Adrenal gland (tissue), 19 donors: ENCODE measurements around the gene ZNF367. TPM values are rescaled to one million over a fixed set of nuclear protein-coding genes. Genes with fewer than 3 reads are reported as not detected.

ENCODE experiments used
- DNase-seq, 7 donors: peaks; one replicate each; pipeline ENCODE4 v3.0.0-alpha.2; 2019 to 2020
- H3K27ac ChIP-seq, 5 donors: fragments of 200-600 bp; sonication (generic) in 4 of 5; 1 replicate in 3 of 5; 2 replicates in 2 of 5; pipeline versions ENCODE4 v1.5.1 to v1.8.0; 2016 to 2020; ENCODE audit warnings: mild to moderate bottlenecking in 1 of 5
- H3K27me3 ChIP-seq: fragments of 200-600 bp; 2 replicates; pipeline ENCODE4 v1.8.0; 2021
- H3K36me3 ChIP-seq, 2 donors: fragments of 200-600 bp; replicated peaks in 1 of 2; 1 replicate in 1 of 2; 2 replicates in 1 of 2; pipeline versions ENCODE4 v1.5.1 to v1.8.0; 2018 to 2022
- H3K4me1 ChIP-seq, 2 donors: fragments of 200-600 bp; replicated peaks in 1 of 2; 1 replicate in 1 of 2; 2 replicates in 1 of 2; pipeline versions ENCODE4 v1.5.1 to v1.8.0; 2018 to 2021
- H3K4me3 ChIP-seq, 4 donors: fragments of 200-600 bp; sonication (generic) in 3 of 4; one replicate each; pipeline ENCODE4 v1.5.1; 2016 to 2018
- H3K9me3 ChIP-seq, 3 donors: fragments of 200-600 bp; sonication (generic) in 1 of 3; replicated peaks in 1 of 3; 1 replicate in 2 of 3; 2 replicates in 1 of 3; pipeline versions ENCODE4 v1.5.1 to v1.8.0; 2016 to 2021
- POLR2A ChIP-seq, 2 donors: fragments of 450-650 bp; IDR thresholded peaks; one replicate each; pipeline ENCODE4 v1.6.1; 2017; ENCODE audit warnings: antibody characterized with exemption in 2 of 2, mild to moderate bottlenecking in 2 of 2, moderate library complexity in 1 of 2
- WGBS, 4 donors: extraction: QIAGEN DNeasy Blood & Tissue Kit in 2 of 4; methylation state at CpG; one replicate each; pipeline versions ENCODE4 v1.1.5 to v1.1.7; 2013 to 2017; 5-methylcytosine and 5-hydroxymethylcytosine counted together
- intact Hi-C, 2 donors: fragments of 100-400 bp; cut with DNase I; formaldehyde crosslinking; loops; one replicate each; pipeline versions ENCODE4 v1.14.1 to v1.15.0; 2022 to 2023
- long read RNA-seq, 10 donors: library from polyadenylated mRNA in 3 of 10; unstranded in 2 of 10; stranded (forward) in 1 of 10; transcript quantifications; one replicate each; pipeline ENCODE4 v2.0.0 and lab custom pipeline, GENCODE V29; 2021 to 2026
- polyA plus RNA-seq, 3 donors: library from polyadenylated mRNA; stranded (reverse); fragments of 200-250 nt in 2 of 3; fragments of 350-450 nt in 1 of 3; fragmentation: Illumina TruSeq in 1 of 3; extraction: RNeasy Lipid Tissue Mini Kit (QIAGEN cat#74804) in 1 of 3; gene quantifications; one replicate each; pipeline ENCODE4 v1.2.3, GENCODE V29; 2013 to 2014
- total RNA-seq, 9 donors: library from RNA; depleted of rRNA in 4 of 9; stranded (reverse); fragments of >200 nt in 4 of 9; fragments of 120-200 nt in 1 of 9; fragmentation: NEBNext Ultra II Directional in 1 of 9; extraction: Animal tissue kit (Norgen Biotek cat#: 25700) in 1 of 9; gene quantifications; one replicate each; pipeline versions ENCODE4 v1.1.0 to v1.2.4, GENCODE V29; 2013 to 2023
- TF ChIP-seq, protein P1 (sequence below), 6 experiments: fragments of 450-650 bp in 4 of 6; fragments of 200-600 bp in 2 of 6; sonication (generic) in 1 of 6; IDR thresholded peaks; 1 replicate in 5 of 6; 2 replicates in 1 of 6; pipeline versions ENCODE4 v1.5.1 to v1.8.0; 2016 to 2021; ENCODE audit warnings: antibody characterized with exemption in 6 of 6, mild to moderate bottlenecking in 2 of 6, moderate library complexity in 1 of 6
- donor health status: healthy with polysubstance abuse.
- donor health status: Bipolar disorder and iron deficiency.
- donor health status: DM: yes; HTN: yes; CAD: no.
- donor health status: DM: no; HTN: no; CAD: no.
- donor health status: DM: no; HTN: no; CAD: no.
- donor health status: DM: yes; HTN: yes; CAD: no.

The ZNF367 gene
- total RNA-seq (1 to 10 TPM in 6 of 9 donors, under 1 TPM in 3; 0.35 to 5.4 (median 1.3) TPM), polyA plus RNA-seq (1 to 10 TPM in 1 of 3 donors, under 1 TPM in 2; 0.24 to 3.0 (median 0.37) TPM)
- long read RNA-seq, donor 1, partial matches to known transcripts = 0 of 2 reads
- long read RNA-seq, donor 1, other reads (novel, unspliced or antisense) = 0 of 2 reads
- long read RNA-seq, donor 2, partial matches to known transcripts = 0 of 2 reads
- long read RNA-seq, donor 2, other reads (novel, unspliced or antisense) = 0 of 2 reads
- long read RNA-seq, donor 3, partial matches to known transcripts = 0 of 1 reads
- long read RNA-seq, donor 3, other reads (novel, unspliced or antisense) = 0 of 1 reads
- long read RNA-seq, donor 4 = 0 reads
- long read RNA-seq, donor 5, partial matches to known transcripts = 0 of 4 reads
- long read RNA-seq, donor 5, other reads (novel, unspliced or antisense) = 0 of 4 reads
- long read RNA-seq, donor 6, partial matches to known transcripts = 0 of 1 reads
- long read RNA-seq, donor 6, other reads (novel, unspliced or antisense) = 1 of 1 reads
- long read RNA-seq, donor 7, partial matches to known transcripts = 0 of 1 reads
- long read RNA-seq, donor 7, other reads (novel, unspliced or antisense) = 0 of 1 reads
- long read RNA-seq, donor 8, transcript ZNF367-201 (5 exons, 3,646 nt) = major isoform, 5 of 5 reads
- long read RNA-seq, donor 8, partial matches to known transcripts = 0 of 5 reads
- long read RNA-seq, donor 8, other reads (novel, unspliced or antisense) = 0 of 5 reads
- long read RNA-seq, donor 9, partial matches to known transcripts = 0 of 1 reads
- long read RNA-seq, donor 9, other reads (novel, unspliced or antisense) = 0 of 1 reads
- long read RNA-seq, donor 10, partial matches to known transcripts = 0 of 1 reads
- long read RNA-seq, donor 10, other reads (novel, unspliced or antisense) = 0 of 1 reads

DNA sequence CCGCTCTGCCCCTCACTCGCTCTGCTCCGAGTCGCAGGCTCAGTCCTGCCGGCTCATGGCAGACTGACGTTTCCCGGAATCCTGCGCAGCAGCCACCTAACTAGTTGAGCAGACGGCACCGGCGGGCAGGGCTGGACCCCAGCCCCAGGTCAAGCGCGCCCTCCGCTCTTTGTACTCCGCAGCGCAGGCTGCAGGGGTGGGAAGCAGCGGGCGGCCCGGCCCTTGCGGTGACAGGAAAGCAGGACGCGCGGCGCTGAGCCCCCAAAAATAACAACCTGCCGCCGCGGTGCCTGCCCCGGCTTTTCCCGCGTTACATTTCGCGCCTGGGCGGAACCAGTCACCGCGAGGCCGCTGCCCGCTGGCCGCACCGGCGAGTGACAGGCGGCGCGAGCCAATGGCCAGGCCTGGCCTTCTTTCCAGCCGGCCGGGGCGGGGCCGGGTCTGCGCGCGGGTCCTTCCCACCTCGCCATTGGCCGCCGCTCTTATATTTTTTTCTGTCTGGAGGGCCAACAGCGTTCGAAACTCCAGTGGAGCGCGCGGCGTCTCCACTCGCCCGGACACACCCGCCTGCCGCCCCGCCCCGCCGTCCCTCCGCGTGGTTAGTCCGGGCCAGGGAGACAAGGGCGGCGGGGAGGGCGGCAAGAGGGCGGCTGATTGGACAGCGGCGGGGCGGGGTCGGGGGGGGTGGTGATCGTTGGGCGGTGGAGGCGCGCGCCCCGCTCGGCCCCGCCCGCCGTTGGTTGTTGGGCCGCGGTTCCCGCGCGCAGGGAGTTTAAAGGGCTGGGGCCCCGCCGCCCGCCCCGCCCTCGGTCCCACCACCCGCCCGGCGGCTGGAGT, at the start of gene ZNF367:
Gene ZNF367 (minus strand): TSS at position 288 of the 837 bp plus-strand sequence. CDS start 338 bp downstream, outside the sequence.
- WGBS, 4 donors = 0 to 1% (median 1%) methylated on average over 13 to 100 of the region's 100 CpGs; no CpG with 5 or more reads in 1 of the 4 donors
- Histone ChIP-seq H3K4me1 (peaks cover 13 to 28% of the 10 kb centered on the region in 2 donors), H3K36me3 (no peaks in the 10 kb centered on the region), H3K27ac (peak within 1 kb of the TSS; percentile 74 to 98 (median 93)), H3K27me3 (no peaks in the 10 kb centered on the region), H3K4me3 (peak within 1 kb of the TSS; percentile 27 to 91 (median 56)), H3K9me3 (no peaks in the 10 kb centered on the region)
- peak in 1 of 2 donors; percentile 45 for TF ChIP-seq POLR2A (IDR thresholded peaks at IDR 0.05)
- TF ChIP-seq, protein P1, sequence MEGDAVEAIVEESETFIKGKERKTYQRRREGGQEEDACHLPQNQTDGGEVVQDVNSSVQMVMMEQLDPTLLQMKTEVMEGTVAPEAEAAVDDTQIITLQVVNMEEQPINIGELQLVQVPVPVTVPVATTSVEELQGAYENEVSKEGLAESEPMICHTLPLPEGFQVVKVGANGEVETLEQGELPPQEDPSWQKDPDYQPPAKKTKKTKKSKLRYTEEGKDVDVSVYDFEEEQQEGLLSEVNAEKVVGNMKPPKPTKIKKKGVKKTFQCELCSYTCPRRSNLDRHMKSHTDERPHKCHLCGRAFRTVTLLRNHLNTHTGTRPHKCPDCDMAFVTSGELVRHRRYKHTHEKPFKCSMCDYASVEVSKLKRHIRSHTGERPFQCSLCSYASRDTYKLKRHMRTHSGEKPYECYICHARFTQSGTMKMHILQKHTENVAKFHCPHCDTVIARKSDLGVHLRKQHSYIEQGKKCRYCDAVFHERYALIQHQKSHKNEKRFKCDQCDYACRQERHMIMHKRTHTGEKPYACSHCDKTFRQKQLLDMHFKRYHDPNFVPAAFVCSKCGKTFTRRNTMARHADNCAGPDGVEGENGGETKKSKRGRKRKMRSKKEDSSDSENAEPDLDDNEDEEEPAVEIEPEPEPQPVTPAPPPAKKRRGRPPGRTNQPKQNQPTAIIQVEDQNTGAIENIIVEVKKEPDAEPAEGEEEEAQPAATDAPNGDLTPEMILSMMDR (IDR thresholded peaks at IDR 0.05) = no peak
- peak; percentile 97 to 98 (median 98) for DNase-seq
- intact Hi-C loops = no loop called here

DNA sequence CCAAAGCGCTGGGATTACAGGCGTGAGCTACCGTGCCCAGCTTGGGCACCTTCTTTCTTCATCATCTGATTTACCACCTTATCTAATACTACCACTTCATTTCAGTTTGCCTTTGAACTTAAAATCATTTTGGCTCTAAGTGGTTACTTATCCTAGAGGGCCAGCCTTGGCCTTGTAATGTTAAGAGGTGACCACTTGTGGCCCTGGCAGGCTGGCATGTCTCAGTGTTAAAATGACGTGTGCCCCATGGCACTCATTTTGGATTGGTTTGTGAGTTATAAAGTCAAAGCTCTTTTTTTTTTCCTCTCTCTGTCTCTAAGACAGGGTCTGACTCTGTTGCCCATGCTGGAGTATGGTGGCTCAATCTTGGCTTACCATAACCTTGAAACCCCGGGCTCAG, 49.6 kb upstream of the ZNF367 start:
- TF ChIP-seq, protein P1 (IDR thresholded peaks at IDR 0.05) = no peak
- no peak for TF ChIP-seq POLR2A (IDR thresholded peaks at IDR 0.05)
- H3K36me3 ChIP-seq = peaks cover 0 to 26% of the 10 kb centered on the region in 2 donors
- no peak overlapping the region for H3K27ac ChIP-seq
- no peak for DNase-seq
- H3K4me3 ChIP-seq = no peak overlapping the region
- no peaks in the 10 kb centered on the region for H3K9me3 ChIP-seq
- intact Hi-C loops = no loop called here
- no peaks in the 10 kb centered on the region for H3K4me1 ChIP-seq
- 83 to 94% (median 90%) methylated on average over 5 of the region's 5 CpGs for WGBS, 4 donors
- no peaks in the 10 kb centered on the region for H3K27me3 ChIP-seq

DNA sequence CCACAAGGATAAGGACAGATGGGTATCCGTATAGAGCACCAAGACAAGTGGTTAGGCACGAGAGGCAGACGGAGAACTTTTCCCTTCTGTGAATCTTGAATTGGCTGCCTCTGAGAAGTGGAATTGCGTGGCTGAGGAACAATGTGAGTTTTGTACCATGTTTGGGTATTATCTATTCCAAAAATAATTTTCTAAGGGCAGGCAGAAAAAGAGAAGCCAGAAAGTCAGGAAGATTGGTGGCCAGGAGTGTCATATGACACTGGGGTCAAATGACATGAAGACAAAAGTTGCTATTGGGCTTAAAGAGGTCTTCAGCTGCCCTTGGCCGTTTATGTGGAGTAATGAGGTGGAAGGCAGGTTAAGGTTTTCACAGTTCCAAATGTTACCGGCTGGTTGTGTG, 46.3 kb upstream of the ZNF367 start:
- Histone ChIP-seq H3K27ac (no peak overlapping the region), H3K4me1 (no peaks in the 10 kb centered on the region), H3K36me3 (peaks cover 0 to 8% of the 10 kb centered on the region in 2 donors), H3K4me3 (no peak overlapping the region), H3K9me3 (no peaks in the 10 kb centered on the region), H3K27me3 (no peaks in the 10 kb centered on the region)
- intact Hi-C loops = no loop called here
- TF ChIP-seq, protein P1 (IDR thresholded peaks at IDR 0.05) = no peak
- TF ChIP-seq POLR2A (IDR thresholded peaks at IDR 0.05) = no peak
- WGBS, 4 donors = 79 to 84% (median 83%) methylated on average over 6 of the region's 6 CpGs
- DNase-seq = no peak
